H9 (cell line): ENCODE measurements around the gene ASB8. TPM values are rescaled to one million over a fixed set of nuclear protein-coding genes. Genes with fewer than 3 reads are reported as not detected.

Source experiments
- DNase-seq: peaks from one replicate; pipeline ENCODE4 v3.0.0-alpha.2; 2017
- H2AFZ ChIP-seq: one replicate; pipeline ENCODE4 v1.6.1; 2013; ENCODE audit warnings: mild to moderate bottlenecking, low read length, control low read depth, moderate library complexity
- H2AK5ac ChIP-seq: 2 replicates; pipeline ENCODE4 v1.6.1; 2013; ENCODE audit warnings: low read length, control low read depth, mixed read lengths; ENCODE audit not compliant: insufficient read length
- H2BK120ac ChIP-seq: one replicate; pipeline ENCODE4 v1.6.1; 2013; ENCODE audit warnings: low read depth, mild to moderate bottlenecking, low read length, control low read depth, inconsistent platforms; ENCODE audit not compliant: poor library complexity, severe bottlenecking
- H2BK12ac ChIP-seq: 2 replicates; pipeline ENCODE4 v1.6.1; 2013; ENCODE audit warnings: low read length, control low read depth, mixed read lengths, low read depth; ENCODE audit not compliant: insufficient read length
- H2BK15ac ChIP-seq: 2 replicates; pipeline ENCODE4 v1.6.1; 2013; ENCODE audit warnings: low read depth, low read length, control low read depth
- H2BK20ac ChIP-seq: one replicate; pipeline ENCODE4 v1.6.1; 2013; ENCODE audit warnings: low read depth, mild to moderate bottlenecking, low read length, control low read depth, inconsistent platforms; ENCODE audit not compliant: poor library complexity, severe bottlenecking
- H2BK5ac ChIP-seq: 2 replicates; pipeline ENCODE4 v1.6.1; 2013; ENCODE audit warnings: low read length, control low read depth, mixed read lengths; ENCODE audit not compliant: insufficient read length
- H3K14ac ChIP-seq: 2 replicates; pipeline ENCODE4 v1.6.1; 2013; ENCODE audit warnings: low read length, control low read depth; ENCODE audit not compliant: insufficient read depth
- H3K18ac ChIP-seq: 2 replicates; pipeline ENCODE4 v1.6.1; 2013; ENCODE audit warnings: low read depth, mild to moderate bottlenecking, mixed read lengths, low read length, control low read depth; ENCODE audit not compliant: insufficient read length
- H3K23ac ChIP-seq: 2 replicates; pipeline ENCODE4 v1.6.1; 2013; ENCODE audit warnings: low read length, control low read depth, mixed read lengths, low read depth; ENCODE audit not compliant: insufficient read length
- H3K23me2 ChIP-seq: 2 replicates; pipeline ENCODE4 v1.6.1; 2013; ENCODE audit warnings: low read depth, mild to moderate bottlenecking, mixed read lengths, low read length, control low read depth; ENCODE audit not compliant: insufficient read length, poor library complexity, severe bottlenecking
- H3K27ac ChIP-seq: 2 replicates; pipeline ENCODE4 v1.5.1; 2013; ENCODE audit warnings: low read length, control low read depth, mixed read lengths, low read depth; ENCODE audit not compliant: insufficient read length
- H3K27me3 ChIP-seq: 2 replicates; pipeline ENCODE4 v1.6.1; 2013; ENCODE audit warnings: low read length, control low read depth, inconsistent platforms; ENCODE audit not compliant: insufficient read depth
- H3K4ac ChIP-seq: 2 replicates; pipeline ENCODE4 v1.6.1; 2013; ENCODE audit warnings: low read depth, mild to moderate bottlenecking, control low read depth, inconsistent platforms, low read length, moderate library complexity
- H3K4me1 ChIP-seq: 2 replicates; pipeline ENCODE4 v1.6.1; 2013; ENCODE audit warnings: low read length, control low read depth, inconsistent platforms; ENCODE audit not compliant: insufficient read depth
- H3K4me2 ChIP-seq: 2 replicates; pipeline ENCODE4 v1.6.1; 2013; ENCODE audit warnings: low read length, control low read depth, mixed read lengths; ENCODE audit not compliant: insufficient read length, insufficient read depth
- H3K56ac ChIP-seq: 2 replicates; pipeline ENCODE4 v1.6.1; 2013; ENCODE audit warnings: low read depth, mild to moderate bottlenecking, mixed read lengths, low read length, control low read depth; ENCODE audit not compliant: insufficient read length
- H3K79me1 ChIP-seq: 2 replicates; pipeline ENCODE4 v1.6.1; 2013; ENCODE audit warnings: low read depth, mild to moderate bottlenecking, moderate library complexity, low read length, control low read depth, inconsistent platforms; ENCODE audit not compliant: insufficient read depth, poor library complexity, severe bottlenecking
- H3K79me2 ChIP-seq: 2 replicates; pipeline ENCODE4 v1.6.1; 2013; ENCODE audit warnings: low read length, control low read depth, inconsistent platforms; ENCODE audit not compliant: insufficient read depth
- H3K9ac ChIP-seq: 2 replicates; pipeline ENCODE4 v1.6.1; 2013; ENCODE audit warnings: low read length, control low read depth, mixed read lengths; ENCODE audit not compliant: insufficient read length; ENCODE audit errors: extremely low read depth
- H3K9me3 ChIP-seq: one replicate; pipeline ENCODE4 v1.6.1; 2013; ENCODE audit warnings: low read depth, low read length, inconsistent platforms; ENCODE audit not compliant: control insufficient read depth
- H3T11ph ChIP-seq: one replicate; pipeline ENCODE4 v1.6.1; 2013; ENCODE audit warnings: mild to moderate bottlenecking, low read length, control low read depth, inconsistent platforms
- H4K20me1 ChIP-seq: one replicate; pipeline ENCODE4 v1.6.1; 2013; ENCODE audit not compliant: control insufficient read depth, insufficient read length, insufficient read depth
- H4K5ac ChIP-seq: 2 replicates; pipeline ENCODE4 v1.6.1; 2013; ENCODE audit warnings: low read depth, mild to moderate bottlenecking, mixed read lengths, low read length, control low read depth; ENCODE audit not compliant: insufficient read length
- H4K8ac ChIP-seq: replicated peaks from 2 replicates; pipeline ENCODE4 v1.6.1; 2013; ENCODE audit warnings: low read length, control low read depth, mixed read lengths, low read depth; ENCODE audit not compliant: insufficient read length
- H4K91ac ChIP-seq: 2 replicates; pipeline ENCODE4 v1.6.1; 2013; ENCODE audit warnings: low read depth, mild to moderate bottlenecking, moderate library complexity, mixed read lengths, low read length, control low read depth; ENCODE audit not compliant: insufficient read length
- H3K27ac Mint-ChIP-seq, 3 experiments: 2 replicates in 2 of 3; 3 replicates in 1 of 3; pipeline ENCODE4 v1.8.0; 2020 to 2021; ENCODE audit warnings: mixed read lengths in 3 of 3, mild to moderate bottlenecking in 1 of 3, moderate library complexity in 1 of 3
- H3K27me3 Mint-ChIP-seq: 2 replicates; pipeline ENCODE4 v1.8.0; 2021; ENCODE audit warnings: low read depth, mild to moderate bottlenecking, moderate library complexity, mixed read lengths
- H3K36me3 Mint-ChIP-seq, 3 experiments: 2 replicates in 2 of 3; 3 replicates in 1 of 3; pipeline ENCODE4 v1.8.0; 2020 to 2021; ENCODE audit warnings: low read depth in 3 of 3, mixed read lengths in 3 of 3; ENCODE audit not compliant: insufficient read depth in 1 of 3
- H3K4me1 Mint-ChIP-seq, 2 experiments: 2 replicates each; pipeline ENCODE4 v1.8.0; 2020; ENCODE audit warnings: mixed read lengths in 2 of 2
- H3K4me3 Mint-ChIP-seq, 2 experiments: 2 replicates in 1 of 2; 3 replicates in 1 of 2; pipeline ENCODE4 v1.8.0; 2020 to 2021; ENCODE audit warnings: mild to moderate bottlenecking in 2 of 2, mixed read lengths in 2 of 2, moderate library complexity in 1 of 2
- H3K9me3 Mint-ChIP-seq, 2 experiments: 2 replicates in 1 of 2; 3 replicates in 1 of 2; pipeline ENCODE4 v1.8.0; 2020; ENCODE audit warnings: mild to moderate bottlenecking in 2 of 2, mixed read lengths in 2 of 2, moderate library complexity in 1 of 2
- CTCF ChIP-seq: fragments of 200-600 bp; sonication (generic); conservative IDR thresholded peaks from 3 replicates; pipeline ENCODE4 v1.8.0; 2021; ENCODE audit warnings: antibody characterized with exemption, mild to moderate bottlenecking
- WGBS: extraction: QIAGEN DNeasy Blood & Tissue Kit; methylation state at CpG from one replicate; pipeline ENCODE4 v1.1.7; 2013; ENCODE audit warnings: missing lambda C conversion rate, low lambda C conversion rate, mixed read lengths; ENCODE audit not compliant: insufficient read length; ENCODE audit errors: extremely low coverage; 5-methylcytosine and 5-hydroxymethylcytosine counted together
- total RNA-seq: library from RNA; stranded (reverse); gene quantifications from 2 replicates; pipeline ENCODE4 v1.2.1, GENCODE V29; 2021

ASB8 gene
- total RNA-seq, 1 experiment from 2014 or later = 10.9 TPM

- Histone ChIP-seq H3K14ac (peak overlapping the region; percentile 100; the same call in 1 of the 2 replicates), H3T11ph (no peak overlapping the region), H3K9ac (peak overlapping the region; percentile 98), H3K79me1 (no peaks in the 10 kb centered on the region), H2BK120ac (no peak overlapping the region), H2BK20ac (no peak overlapping the region), H3K4me1 (peaks cover 7% of the 10 kb centered on the region), H2BK5ac (no peak overlapping the region), H3K79me2 (peaks cover 3% of the 10 kb centered on the region; the same call in 1 of the 2 replicates), H3K9me3 (no peaks in the 10 kb centered on the region), H4K20me1 (no peaks in the 10 kb centered on the region), H2AFZ (no peak overlapping the region), H3K23me2 (peaks cover 6% of the 10 kb centered on the region), H3K56ac (no peak overlapping the region), H3K4me2 (peak overlapping the region; percentile 96), H2AK5ac (no peak overlapping the region), H4K91ac (no peak overlapping the region), H3K18ac (peak overlapping the region; percentile 77), H3K27ac (peak overlapping the region; percentile 99), H3K27me3 (no peaks in the 10 kb centered on the region), H2BK12ac (no peak overlapping the region), H4K5ac (no peak overlapping the region), H3K4ac (no peak overlapping the region), H2BK15ac (no peak overlapping the region), H4K8ac (no peak overlapping the region), H3K23ac (no peak overlapping the region)
- Mint-ChIP-seq H3K27ac (peak overlapping the region; percentile 90 to 97 (median 92)), H3K4me3 (peak overlapping the region; percentile 84 to 94), H3K36me3 (no peaks in the 10 kb centered on the region), H3K9me3 (no peaks in the 10 kb centered on the region), H3K27me3 (peaks cover 13% of the 10 kb centered on the region), H3K4me1 (peaks cover 16 to 18% of the 10 kb centered on the region in 2 experiments)
- no CpG with 5 or more reads among the region's 30 CpGs for WGBS
- DNase-seq = no peak
- no peak for TF ChIP-seq CTCF
These were observed 51.9 kb downstream of the ASB8 start for GRCh38 chr12:48105321-48105866.
